ENCODE results near the gene ARPC5.
"Not testable (repeated sequence)": the region's sequence is repeated elsewhere in the genome, so short reads cannot be mapped to it uniquely, and the experiment has no call there.

ARPC5 gene

DNA sequence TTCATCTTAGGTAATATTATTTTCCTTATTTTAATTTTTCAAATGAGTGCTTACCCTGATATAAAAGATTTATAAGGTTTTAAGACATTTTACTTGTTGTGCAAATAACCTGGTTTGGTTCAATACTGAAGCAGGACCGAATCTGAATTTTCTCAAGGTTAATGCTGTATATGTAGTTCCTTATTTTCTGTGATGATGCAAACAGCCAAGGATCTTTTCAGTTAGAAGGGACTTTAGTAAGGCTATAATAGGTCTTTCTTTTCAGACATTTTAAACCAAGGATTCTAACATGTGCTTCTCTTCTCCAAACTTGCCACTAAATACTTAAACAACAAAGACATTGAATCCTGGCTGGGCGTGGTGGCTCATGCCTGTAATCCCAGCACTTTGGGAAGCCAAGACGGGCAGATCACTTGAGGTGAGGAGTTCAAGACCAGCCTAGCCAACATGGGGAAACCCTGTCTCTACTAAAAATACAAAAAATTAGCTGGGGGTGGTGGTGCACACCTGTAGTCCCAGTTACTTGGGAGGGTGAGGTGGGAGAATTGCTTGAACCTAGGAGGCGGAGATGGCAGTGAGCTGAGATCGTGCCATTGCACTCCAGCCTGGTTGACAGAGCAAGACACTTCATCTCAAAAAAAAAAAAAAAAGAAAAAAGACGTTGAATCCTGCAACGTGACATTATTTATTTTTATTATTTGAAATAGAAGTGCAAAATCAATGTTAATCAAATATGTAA is 3.2 kb upstream of the ARPC5 start:
- H3K27me3 Mint-ChIP-seq, result no peaks in the 10 kb centered on the region

DNA sequence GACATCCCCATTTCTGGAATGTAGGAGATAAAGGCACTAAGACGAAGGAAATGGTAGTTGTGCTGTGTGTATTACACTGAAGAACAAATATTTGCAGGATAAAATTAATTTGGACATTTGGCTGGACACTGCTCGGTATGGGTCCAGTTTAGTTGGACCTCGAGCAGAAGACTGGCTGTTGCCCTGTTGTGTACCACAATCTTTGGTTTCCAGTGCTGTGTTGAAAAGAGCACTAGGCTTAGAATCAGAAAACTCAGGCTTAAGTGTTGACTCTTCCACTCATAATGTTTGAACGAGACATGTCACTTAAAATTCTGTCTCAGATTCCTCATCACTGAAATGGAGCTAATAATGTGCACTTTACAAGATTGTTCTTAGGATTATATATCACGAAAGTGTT is 1.2 kb upstream of the ARPC5 start:
- peak overlapping the region; percentile 98 for H3K4me3 Mint-ChIP-seq
- no peaks in the 10 kb centered on the region for H3K9me3 Mint-ChIP-seq
- H3K4me1 Mint-ChIP-seq, result peaks cover 31% of the 10 kb centered on the region
- H3K36me3 Mint-ChIP-seq (ENCODE audit: insufficient read depth), result peaks cover 22% of the 10 kb centered on the region
- ATAC-seq (replicated peaks; ENCODE audit: extremely low read depth, poor library complexity, severe bottlenecking) (no peak), DNase-seq (ENCODE audit: low spot score in 2 of 2) (no peak)
- H3K27me3 Mint-ChIP-seq, result no peaks in the 10 kb centered on the region
- peak overlapping the region; percentile 97 for H3K27ac Mint-ChIP-seq (ENCODE audit: low read depth)

More for the DNA sequence above, 3.2 kb upstream of the ARPC5 start:
- H3K27ac Mint-ChIP-seq (ENCODE audit: low read depth), result no peak overlapping the region
- no peaks in the 10 kb centered on the region for H3K9me3 Mint-ChIP-seq
- ATAC-seq (replicated peaks; ENCODE audit: extremely low read depth, poor library complexity, severe bottlenecking), result no peak
- no peak for DNase-seq (ENCODE audit: low spot score in 2 of 2)
- peaks cover 12% of the 10 kb centered on the region for H3K36me3 Mint-ChIP-seq (ENCODE audit: insufficient read depth)
- no peak overlapping the region for H3K4me3 Mint-ChIP-seq
- H3K4me1 Mint-ChIP-seq, result peaks cover 21% of the 10 kb centered on the region

DNA sequence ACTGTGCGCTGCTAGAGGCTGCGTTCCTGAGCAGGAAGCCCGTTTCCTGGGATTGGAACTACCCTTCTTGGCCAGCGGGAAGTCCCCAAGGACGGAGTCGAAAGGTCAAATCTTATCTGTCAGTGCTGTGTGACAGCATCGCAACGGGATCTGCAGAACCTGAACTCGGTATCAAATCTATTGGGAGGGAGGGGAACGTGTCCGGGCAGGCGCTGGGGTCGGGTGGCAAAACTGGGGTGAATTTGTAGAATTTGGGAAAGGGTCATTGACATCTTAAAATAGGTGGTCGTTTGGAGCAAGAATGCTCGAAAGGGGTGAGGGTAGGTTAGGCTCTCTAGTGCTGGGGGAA is 725 bp upstream of the ARPC5 start:
- H3K4me3 Mint-ChIP-seq, result peak overlapping the region; percentile 98
- H3K4me1 Mint-ChIP-seq, result peaks cover 31% of the 10 kb centered on the region
- peak overlapping the region; percentile 97 for H3K27ac Mint-ChIP-seq (ENCODE audit: low read depth)
- H3K36me3 Mint-ChIP-seq (ENCODE audit: insufficient read depth), result peaks cover 24% of the 10 kb centered on the region
- H3K9me3 Mint-ChIP-seq, result no peaks in the 10 kb centered on the region
- H3K27me3 Mint-ChIP-seq, result no peaks in the 10 kb centered on the region
- DNase-seq (ENCODE audit: low spot score in 2 of 2), result no peak
- no peak for ATAC-seq (replicated peaks; ENCODE audit: extremely low read depth, poor library complexity, severe bottlenecking)

DNA sequence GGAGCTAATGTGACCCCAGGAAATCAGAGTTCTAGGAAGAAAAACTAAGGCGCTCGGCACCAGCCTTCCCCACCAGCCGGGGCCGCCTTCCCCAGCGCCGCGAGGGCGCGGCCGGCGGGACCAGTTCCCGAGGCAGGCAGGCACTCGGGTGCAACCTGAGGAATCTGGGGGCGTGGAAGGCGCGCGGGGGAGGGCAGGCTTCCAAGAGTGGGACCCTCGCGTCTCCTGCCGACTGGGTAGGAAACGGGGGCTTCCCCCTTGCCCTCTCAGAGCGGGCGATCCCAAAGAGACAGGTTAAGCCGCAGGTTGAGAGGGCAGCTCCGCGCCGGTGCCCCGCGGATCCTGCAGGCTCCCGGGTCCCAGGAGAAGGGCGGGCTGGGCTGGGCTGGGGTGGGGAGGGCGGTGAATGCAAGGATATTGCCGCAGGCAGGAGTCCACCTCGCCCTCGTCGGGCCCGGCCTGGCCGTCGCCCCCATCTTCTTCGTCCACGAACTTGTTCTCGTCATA is 431 bp downstream of the ARPC5 start:
- no peaks in the 10 kb centered on the region for H3K9me3 Mint-ChIP-seq
- H3K4me3 Mint-ChIP-seq, result peak overlapping the region; percentile 98
- peaks cover 32% of the 10 kb centered on the region for H3K36me3 Mint-ChIP-seq (ENCODE audit: insufficient read depth)
- no peaks in the 10 kb centered on the region for H3K27me3 Mint-ChIP-seq
- H3K27ac Mint-ChIP-seq (ENCODE audit: low read depth), result peak overlapping the region; percentile 97
- H3K4me1 Mint-ChIP-seq, result peaks cover 41% of the 10 kb centered on the region
- ATAC-seq (replicated peaks; ENCODE audit: extremely low read depth, poor library complexity, severe bottlenecking), result peak; percentile 2
- peak in 1 of 2 donors; percentile 16 for DNase-seq (ENCODE audit: low spot score in 2 of 2)

DNA sequence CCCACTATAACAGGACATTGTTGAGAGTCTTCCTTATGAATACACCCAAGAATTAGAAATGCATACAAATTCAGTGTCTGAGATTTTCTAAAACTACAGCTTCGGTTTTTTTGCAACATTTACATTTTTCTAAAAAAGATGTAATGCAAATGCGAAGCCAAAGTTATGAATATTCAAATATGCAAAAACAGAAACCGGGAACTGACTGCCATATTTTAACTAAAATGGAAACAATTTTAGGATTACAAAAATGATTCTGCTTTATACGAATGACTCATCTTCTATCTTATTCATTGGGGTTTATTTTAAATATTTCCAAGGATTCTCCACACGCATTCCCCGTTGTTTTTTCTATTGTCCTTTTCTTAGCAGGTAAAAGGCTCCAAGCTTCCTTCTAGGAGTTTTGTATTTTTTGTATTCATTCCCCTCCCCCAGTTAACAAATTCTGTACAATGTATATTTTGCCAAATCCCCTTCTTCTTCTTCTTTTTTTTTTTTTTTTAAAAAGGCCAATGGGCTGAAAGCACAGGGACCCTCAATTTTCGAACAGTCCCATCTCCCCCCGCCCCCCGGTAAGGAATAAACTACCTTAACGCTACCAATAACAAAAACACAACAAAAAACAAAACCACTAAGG is 1.0 kb downstream of the ARPC5 start:
- H3K9me3 Mint-ChIP-seq, result no peaks in the 10 kb centered on the region
- H3K36me3 Mint-ChIP-seq (ENCODE audit: insufficient read depth), result peaks cover 36% of the 10 kb centered on the region
- peaks cover 45% of the 10 kb centered on the region for H3K4me1 Mint-ChIP-seq
- H3K27me3 Mint-ChIP-seq, result no peaks in the 10 kb centered on the region
- peak overlapping the region; percentile 50 for H3K27ac Mint-ChIP-seq (ENCODE audit: low read depth)
- H3K4me3 Mint-ChIP-seq, result peak overlapping the region; percentile 98
- no peak for DNase-seq (ENCODE audit: low spot score in 2 of 2)
- ATAC-seq (replicated peaks; ENCODE audit: extremely low read depth, poor library complexity, severe bottlenecking), result no peak

DNA sequence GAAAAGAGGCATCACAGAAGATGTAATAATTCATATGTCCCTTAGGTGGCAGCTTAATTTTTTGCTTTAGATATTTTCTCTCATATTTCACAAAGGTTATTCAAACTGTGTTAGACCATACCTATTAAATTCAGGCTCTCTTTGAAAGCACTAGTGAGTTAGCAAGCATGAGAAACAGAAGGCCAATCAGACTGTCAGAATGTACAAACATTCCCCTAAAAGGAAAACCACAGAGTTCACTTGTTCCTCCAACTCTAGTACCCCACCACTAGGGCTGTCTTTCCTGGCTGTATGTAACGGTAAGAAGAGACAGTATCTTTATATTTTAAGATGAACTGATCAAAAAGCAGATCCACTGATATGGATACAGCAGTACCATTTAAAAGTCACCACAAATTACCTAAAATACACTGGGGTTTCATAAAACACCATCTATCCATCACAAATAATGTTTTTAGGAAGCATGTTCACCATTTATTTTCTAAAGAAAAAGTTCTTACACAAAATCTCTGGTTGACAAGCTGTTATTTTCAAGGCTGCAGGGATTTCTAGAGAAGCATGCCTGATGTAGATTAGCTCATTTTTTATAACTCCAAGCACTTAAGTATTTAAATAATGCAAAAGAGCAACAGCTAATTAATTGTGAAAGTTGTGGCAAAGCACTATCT is 1.8 kb downstream of the ARPC5 start:
- Mint-ChIP-seq H3K4me3 (peak overlapping the region; percentile 98), H3K27ac (ENCODE audit: low read depth) (peak overlapping the region; percentile 50), H3K4me1 (peaks cover 52% of the 10 kb centered on the region), H3K9me3 (no peaks in the 10 kb centered on the region), H3K36me3 (ENCODE audit: insufficient read depth) (peaks cover 44% of the 10 kb centered on the region), H3K27me3 (no peaks in the 10 kb centered on the region)
- no peak for DNase-seq (ENCODE audit: low spot score in 2 of 2)
- ATAC-seq (replicated peaks; ENCODE audit: extremely low read depth, poor library complexity, severe bottlenecking), result peak; percentile 26

DNA sequence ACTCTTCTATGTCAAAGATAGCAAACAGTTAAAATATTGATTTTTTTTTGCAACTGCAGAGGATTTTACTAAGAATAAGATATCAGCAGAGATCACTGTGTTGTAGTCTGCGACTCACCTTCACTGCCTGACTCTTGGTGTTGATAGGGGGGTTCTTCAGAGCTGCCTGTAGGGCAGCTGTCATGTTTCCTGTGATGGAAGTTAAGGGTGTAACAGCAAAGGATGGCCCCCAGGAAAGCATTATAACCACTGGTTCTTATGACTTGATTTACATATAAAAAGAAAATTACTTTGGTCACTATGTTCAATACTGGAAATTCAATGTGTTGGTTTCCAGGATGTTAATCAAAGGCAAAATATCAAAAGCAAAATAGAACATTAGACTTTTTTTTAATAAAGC is 2.6 kb downstream of the ARPC5 start:
- no peaks in the 10 kb centered on the region for H3K9me3 Mint-ChIP-seq
- peaks cover 52% of the 10 kb centered on the region for H3K36me3 Mint-ChIP-seq (ENCODE audit: insufficient read depth)
- no peaks in the 10 kb centered on the region for H3K27me3 Mint-ChIP-seq
- H3K4me3 Mint-ChIP-seq, result peak overlapping the region; percentile 98
- ATAC-seq (replicated peaks; ENCODE audit: extremely low read depth, poor library complexity, severe bottlenecking), result no peak
- peaks cover 59% of the 10 kb centered on the region for H3K4me1 Mint-ChIP-seq
- H3K27ac Mint-ChIP-seq (ENCODE audit: low read depth), result no peak overlapping the region
- DNase-seq (ENCODE audit: low spot score in 2 of 2), result no peak

DNA sequence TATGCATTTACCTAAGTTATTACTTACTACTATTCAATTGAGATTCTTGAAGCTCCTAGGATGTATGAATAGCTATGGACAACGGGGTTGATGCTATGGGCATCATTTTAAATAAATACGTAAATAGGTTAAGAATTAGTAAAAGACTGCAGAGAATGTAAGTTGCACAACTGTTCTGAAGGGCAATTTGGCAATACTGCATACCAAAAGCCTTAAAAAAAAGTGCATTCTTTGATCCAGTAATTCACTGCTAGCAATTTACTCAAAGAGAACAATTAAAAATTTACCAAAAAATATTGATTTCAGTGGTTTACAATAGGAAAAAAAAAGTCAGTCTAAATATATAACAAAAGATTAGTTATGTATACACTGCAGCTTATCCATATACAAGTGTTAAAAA is 3.5 kb downstream of the ARPC5 start:
- H3K4me1 Mint-ChIP-seq, result peaks cover 59% of the 10 kb centered on the region

DNA sequence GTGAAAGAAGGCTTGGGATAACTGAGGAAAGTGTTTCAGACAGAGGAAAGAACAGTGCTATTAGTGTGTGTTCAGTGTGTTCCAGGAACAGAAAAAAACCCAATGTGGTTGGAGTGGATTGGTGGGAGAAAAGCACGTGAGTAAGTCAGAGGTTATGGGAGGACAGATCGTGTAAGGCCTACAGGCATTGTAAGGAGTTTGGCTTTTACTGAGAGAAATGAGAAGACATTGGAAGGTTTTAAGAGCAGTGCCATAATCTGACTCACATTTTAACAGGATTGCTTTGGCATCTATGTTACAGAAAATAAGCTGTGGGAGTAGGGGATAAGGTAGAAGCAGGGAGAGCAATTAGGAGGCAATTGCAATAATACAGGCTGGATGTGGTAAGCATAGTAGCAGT is 4.8 kb downstream of the ARPC5 start:
- H3K9me3 Mint-ChIP-seq, result no peaks in the 10 kb centered on the region
- DNase-seq (ENCODE audit: low spot score in 2 of 2) (no peak), ATAC-seq (replicated peaks; ENCODE audit: extremely low read depth, poor library complexity, severe bottlenecking) (no peak)
- H3K4me1 Mint-ChIP-seq, result peaks cover 52% of the 10 kb centered on the region
- no peaks in the 10 kb centered on the region for H3K27me3 Mint-ChIP-seq
- peak overlapping the region; percentile 33 for H3K27ac Mint-ChIP-seq (ENCODE audit: low read depth)
- peaks cover 55% of the 10 kb centered on the region for H3K36me3 Mint-ChIP-seq (ENCODE audit: insufficient read depth)
- H3K4me3 Mint-ChIP-seq, result peak overlapping the region; percentile 50

More for the DNA sequence above, 3.5 kb downstream of the ARPC5 start:
- Mint-ChIP-seq H3K27me3 (no peaks in the 10 kb centered on the region), H3K4me3 (peak overlapping the region; percentile 36), H3K36me3 (ENCODE audit: insufficient read depth) (peaks cover 53% of the 10 kb centered on the region), H3K27ac (ENCODE audit: low read depth) (no peak overlapping the region), H3K9me3 (no peaks in the 10 kb centered on the region)
- DNase-seq (ENCODE audit: low spot score in 2 of 2) (no peak), ATAC-seq (replicated peaks; ENCODE audit: extremely low read depth, poor library complexity, severe bottlenecking) (no peak)

DNA sequence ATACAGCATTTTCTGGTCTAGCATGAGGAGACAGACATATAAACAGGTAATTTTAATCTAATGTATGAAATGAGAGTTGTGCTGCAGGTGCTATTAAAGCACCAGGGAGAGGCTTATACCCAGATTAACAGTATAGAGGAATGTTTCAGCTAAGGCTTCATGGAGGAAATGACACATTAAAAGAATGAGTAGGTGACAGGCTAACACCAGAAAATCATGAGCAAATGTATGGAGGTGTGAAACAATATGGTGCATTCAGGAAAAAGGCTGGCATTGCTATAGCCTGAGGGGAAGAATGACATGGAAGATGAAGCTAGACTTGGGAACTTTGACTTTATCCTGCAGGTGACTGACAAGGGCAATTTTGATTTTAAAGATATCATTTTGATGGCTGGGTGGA is 7.0 kb downstream of the ARPC5 start:
- Mint-ChIP-seq H3K27me3 (no peaks in the 10 kb centered on the region), H3K9me3 (no peaks in the 10 kb centered on the region), H3K4me3 (no peak overlapping the region), H3K36me3 (ENCODE audit: insufficient read depth) (peaks cover 59% of the 10 kb centered on the region), H3K4me1 (peaks cover 51% of the 10 kb centered on the region), H3K27ac (ENCODE audit: low read depth) (peak overlapping the region; percentile 7)
- ATAC-seq (replicated peaks; ENCODE audit: extremely low read depth, poor library complexity, severe bottlenecking) (no peak), DNase-seq (ENCODE audit: low spot score in 2 of 2) (no peak)

DNA sequence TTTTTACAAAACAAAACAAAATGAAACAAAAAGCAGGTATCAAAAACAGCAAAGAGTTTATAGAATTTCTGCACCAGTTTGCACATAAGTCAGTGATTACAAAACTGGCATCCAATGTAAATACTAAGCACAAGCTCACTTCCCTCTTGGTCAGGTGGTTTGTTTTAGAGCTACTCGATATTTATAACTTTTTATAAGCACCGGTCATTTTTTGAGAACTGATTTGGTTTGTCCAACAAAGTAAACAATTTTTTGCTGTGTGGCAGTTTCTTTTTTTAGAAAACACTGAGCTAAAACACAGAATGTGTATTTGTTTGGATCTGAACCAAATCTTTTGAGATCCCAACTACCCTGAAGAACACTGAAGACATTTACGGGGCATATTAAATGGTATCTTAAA is 9.3 kb downstream of the ARPC5 start:
- Mint-ChIP-seq H3K4me1 (peaks cover 50% of the 10 kb centered on the region), H3K27ac (ENCODE audit: low read depth) (peak overlapping the region; percentile 50), H3K36me3 (ENCODE audit: insufficient read depth) (peaks cover 58% of the 10 kb centered on the region)
- not testable (repeated sequence) for ATAC-seq (replicated peaks; ENCODE audit: extremely low read depth, poor library complexity, severe bottlenecking); DNase-seq (ENCODE audit: low spot score in 2 of 2); H3K9me3 Mint-ChIP-seq; H3K4me3 Mint-ChIP-seq; H3K27me3 Mint-ChIP-seq

DNA sequence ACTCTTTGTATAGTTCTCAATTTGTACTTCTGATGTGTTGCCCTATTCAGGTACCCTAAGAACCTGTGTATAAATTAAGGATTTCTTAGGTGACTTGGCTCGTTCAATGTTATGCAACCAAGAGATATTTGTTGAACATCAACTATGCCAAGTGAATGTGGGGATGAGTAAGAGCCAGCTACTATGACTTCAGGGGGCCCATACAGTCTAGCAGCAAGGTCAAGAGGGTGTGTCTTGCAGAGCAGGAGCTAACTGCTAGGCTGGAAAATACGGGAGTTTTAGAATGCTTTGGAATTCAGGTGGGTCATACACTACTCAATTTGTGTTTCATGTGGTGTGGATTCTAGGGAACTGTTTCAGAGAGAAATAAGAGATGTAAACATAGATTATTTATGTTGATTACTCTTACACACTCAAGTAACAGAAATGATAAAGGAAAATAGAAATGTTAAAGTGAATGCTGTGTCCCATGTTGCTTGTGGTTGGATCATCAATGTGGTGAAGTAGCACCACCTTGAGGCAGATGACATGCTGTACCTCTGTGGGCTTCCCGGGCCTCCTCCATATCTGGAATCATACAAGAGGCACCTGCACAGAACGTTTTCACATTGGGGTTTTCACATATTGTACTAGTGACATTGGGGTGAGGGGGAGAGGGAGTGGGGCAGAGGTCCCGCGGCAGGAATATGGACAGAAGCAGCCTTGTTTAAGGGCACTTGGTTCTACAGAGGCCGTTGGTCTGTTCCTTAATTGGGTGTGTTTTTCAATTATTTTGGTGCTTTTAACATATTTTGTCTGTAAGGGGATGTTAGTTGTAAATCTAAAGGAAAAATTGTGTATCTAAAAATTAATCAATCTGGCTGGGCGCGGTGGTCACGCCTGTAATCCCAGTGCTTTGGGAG is 12.4 kb downstream of the ARPC5 start:
- Mint-ChIP-seq H3K9me3 (no peaks in the 10 kb centered on the region), H3K4me3 (no peak overlapping the region), H3K36me3 (ENCODE audit: insufficient read depth) (peaks cover 31% of the 10 kb centered on the region), H3K27ac (ENCODE audit: low read depth) (peak overlapping the region; percentile 48), H3K27me3 (no peaks in the 10 kb centered on the region), H3K4me1 (peaks cover 23% of the 10 kb centered on the region)
- DNase-seq (ENCODE audit: low spot score in 2 of 2) (peak in 1 of 2 donors; percentile 20), ATAC-seq (replicated peaks; ENCODE audit: extremely low read depth, poor library complexity, severe bottlenecking) (peak; percentile 82)

All from central memory CD8-positive, alpha-beta T cell (primary cell).